Endothelial cell of hepatic sinusoid (primary cell): ENCODE measurements around the gene KRTAP16-1.
"Not testable (repeated sequence)": the region's sequence is repeated elsewhere in the genome, so short reads cannot be mapped to it uniquely, and the experiment has no call there.

ENCODE experiments used
- in situ Hi-C: cut with HindIII; loops from 2 replicates; pipeline ENCODE4 v1.10.0; 2017; ENCODE audit warnings: low sequenced_read_pairs

KRTAP16-1 gene, protein sequence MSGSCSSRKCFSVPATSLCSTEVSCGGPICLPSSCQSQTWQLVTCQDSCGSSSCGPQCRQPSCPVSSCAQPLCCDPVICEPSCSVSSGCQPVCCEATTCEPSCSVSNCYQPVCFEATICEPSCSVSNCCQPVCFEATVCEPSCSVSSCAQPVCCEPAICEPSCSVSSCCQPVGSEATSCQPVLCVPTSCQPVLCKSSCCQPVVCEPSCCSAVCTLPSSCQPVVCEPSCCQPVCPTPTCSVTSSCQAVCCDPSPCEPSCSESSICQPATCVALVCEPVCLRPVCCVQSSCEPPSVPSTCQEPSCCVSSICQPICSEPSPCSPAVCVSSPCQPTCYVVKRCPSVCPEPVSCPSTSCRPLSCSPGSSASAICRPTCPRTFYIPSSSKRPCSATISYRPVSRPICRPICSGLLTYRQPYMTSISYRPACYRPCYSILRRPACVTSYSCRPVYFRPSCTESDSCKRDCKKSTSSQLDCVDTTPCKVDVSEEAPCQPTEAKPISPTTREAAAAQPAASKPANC

DNA sequence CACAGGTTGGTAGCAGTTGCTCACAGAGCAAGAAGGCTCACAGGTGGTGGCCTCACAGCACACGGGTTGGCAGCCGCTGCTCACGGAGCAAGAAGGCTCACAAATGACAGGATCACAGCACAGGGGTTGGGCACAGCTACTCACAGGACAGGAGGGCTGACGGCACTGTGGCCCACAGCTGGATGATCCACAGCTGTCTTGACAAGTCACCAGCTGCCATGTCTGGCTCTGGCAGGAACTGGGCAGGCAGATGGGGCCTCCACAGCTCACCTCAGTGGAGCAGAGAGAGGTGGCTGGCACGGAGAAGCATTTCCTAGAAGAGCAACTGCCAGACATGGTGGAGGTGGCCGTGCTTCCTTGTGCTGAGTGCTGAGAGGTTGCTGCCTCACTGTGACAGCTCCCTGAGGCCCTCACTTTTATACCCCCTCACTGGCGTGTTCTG is at the start of gene KRTAP16-1:
Gene KRTAP16-1, minus strand, starts transcription at position 392 of the 442 bp plus-strand sequence. Its CDS starts 56 bp downstream, at position 336.
- in situ Hi-C loops, result no loop called here

DNA sequence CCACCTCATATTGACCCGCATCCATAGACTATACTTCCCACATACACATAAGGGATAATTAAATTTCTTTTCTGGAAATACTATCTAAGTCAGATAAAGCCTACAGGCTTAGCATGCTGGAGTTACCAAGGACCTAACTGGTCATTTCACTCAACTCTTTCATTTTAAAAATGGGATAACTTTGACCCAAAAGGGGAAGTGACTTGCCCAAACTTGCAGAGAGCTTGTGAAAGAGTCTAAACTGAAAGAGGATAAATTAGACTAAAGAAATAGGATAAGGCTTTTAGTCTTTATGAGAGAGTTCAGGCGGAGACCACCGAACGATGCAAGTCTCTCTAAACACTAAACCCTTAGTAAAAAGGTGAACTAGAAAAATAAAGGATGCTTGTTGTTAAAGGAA is 45.4 kb upstream of the KRTAP16-1 start:
- in situ Hi-C loops, result no loop called here

DNA sequence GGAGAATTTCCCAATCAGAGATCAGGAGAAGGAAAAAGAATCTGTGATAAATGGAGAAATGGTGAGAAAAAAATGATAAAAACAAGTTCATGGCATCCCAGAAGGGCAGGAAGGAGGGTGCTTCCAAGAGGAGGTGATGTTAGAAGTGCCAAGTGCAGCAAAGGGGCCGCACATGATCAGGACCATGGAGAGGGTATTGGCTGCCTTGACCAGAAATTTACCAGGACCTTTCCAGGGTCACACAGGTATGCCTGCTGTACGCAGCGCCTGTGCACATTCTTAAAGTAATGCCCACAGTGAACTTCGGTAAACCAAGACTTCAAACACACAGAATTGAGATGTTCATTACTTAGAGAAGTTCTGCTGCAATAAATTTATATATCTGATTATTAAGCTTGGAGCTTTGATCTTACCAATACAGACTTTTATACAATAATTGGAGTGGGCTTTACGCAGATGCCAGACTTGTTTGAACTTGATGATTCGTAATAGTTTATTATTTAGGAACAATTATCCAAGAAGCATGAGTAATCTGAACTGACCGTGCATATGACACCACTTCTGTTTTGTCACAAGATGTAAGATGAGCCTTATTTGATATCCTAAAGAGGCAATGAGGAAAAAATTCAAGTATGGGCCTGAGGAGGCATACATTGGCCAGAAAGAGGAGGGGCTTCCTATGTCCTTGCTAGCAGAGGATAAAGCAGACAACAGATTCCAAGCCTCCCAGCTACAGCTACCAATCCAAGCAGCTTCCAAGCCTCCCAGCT is 43.7 kb upstream of the KRTAP16-1 start:
- in situ Hi-C loops, result no loop called here

GRCh38 chr17:41351177-41351576 is 42.1 kb upstream of the KRTAP16-1 start:
- in situ Hi-C loops, result no loop called here

DNA sequence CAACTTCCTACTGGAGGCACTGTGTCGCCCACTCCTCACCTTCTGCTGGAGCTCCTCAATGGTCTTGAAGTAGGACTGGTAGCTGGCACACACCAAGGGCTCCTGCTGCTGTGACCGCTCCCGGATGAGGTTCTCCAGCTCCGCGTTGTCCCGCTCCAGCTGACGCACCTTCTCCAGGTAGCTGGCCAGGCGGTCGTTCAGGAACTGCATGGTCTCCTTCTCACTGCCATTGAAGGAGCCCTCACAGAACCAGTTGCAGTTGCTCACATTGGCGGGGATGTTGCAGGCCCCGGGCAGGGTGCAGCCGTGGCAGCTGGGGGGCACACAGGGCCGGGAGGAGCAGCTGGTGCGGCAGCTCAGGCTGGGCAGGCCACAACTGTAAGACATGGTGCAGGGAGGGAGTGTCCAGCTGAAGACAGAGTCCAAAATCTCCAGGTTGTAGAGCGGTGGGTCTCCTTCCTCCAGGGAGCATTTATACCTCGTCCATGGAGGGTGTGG is 41.3 kb upstream of the KRTAP16-1 start, which contains the start of gene KRT33A:
Gene KRT33A, minus strand, starts transcription at position 448 of the 498 bp plus-strand sequence. Its CDS starts 61 bp downstream, at position 387.
- in situ Hi-C loops, result not testable (repeated sequence)

DNA sequence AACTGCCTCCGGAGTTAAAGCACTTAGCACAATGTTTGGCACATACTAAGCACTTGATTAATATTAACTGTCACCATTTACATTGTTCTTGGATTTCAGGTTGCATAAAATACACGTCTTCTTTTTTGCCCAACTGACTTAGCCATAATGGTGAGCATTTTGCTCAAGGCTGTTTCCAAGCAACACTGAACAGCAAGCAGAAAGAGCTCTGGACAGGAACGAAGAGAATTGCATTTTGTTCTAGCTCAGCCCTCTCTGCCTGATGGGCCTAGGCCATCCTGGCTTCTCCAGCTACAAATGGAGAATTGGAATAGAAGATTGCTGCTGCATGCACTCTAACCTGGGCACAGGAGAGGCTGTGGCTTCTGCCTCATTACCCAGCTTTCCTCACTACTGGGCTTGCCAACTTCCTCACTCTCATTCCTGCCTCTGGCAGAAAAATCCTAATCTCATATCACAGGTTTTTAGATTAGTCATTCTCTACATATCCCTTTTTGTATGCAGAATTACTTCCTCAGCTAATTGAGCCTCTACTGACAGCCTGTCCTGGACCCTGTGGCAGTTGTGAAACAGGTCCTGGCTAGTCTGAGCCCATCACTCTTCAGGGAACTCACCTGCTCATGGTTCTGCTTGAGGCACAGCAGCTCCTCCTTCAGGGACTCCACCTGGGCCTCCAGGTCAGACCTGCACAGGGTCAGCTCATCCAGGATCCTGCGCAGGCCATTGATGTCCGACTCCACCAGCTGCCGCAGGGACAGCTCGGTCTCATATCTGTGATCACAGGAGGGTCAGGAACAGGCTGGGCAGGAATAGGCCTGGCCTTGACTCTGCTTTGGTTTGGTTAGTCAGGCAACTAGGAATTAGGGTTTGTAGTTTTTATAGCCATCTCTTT is 39.0 kb upstream of the KRTAP16-1 start:
- in situ Hi-C loops, result no loop called here

DNA sequence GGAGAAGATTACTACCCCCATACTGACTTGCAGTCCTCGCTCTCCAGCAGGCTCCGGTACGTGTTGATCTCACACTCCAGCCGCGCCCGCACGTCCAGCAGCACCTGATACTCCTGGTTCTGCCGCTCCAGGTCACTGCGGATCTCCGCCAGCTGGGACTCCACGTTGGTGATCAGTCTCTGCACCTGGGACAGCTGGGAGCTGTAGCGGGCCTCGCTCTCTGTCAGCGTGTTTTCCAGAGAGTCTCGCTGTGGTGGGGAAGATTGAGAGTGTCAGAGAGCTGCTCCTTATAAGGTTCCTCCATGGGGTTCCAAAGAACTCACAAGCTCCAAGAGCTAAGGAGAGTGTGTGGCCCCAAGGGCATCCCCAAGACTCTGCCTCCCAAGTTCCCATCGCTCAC is 37.3 kb upstream of the KRTAP16-1 start:
- in situ Hi-C loops, result not testable (repeated sequence)

DNA sequence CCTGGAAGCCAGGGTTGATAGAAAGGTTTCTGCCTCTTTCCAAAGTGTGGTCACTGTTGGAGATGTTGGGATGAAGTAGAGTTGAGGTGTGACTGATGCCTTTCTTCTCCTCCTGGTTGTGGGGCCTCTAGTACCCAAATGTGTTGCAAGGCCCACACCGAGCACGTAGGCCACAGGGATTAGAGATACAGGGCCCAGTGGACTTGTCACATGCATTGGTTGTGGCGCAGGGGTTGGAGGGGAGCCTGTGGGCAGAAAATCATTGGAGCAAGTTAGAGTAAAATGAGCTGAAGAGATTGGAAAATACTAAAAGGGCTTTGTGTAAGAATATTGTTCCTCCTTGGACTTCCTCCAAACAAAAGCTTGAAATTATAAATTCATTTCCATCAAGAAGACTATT is 36.9 kb upstream of the KRTAP16-1 start:
- in situ Hi-C loops, result no loop called here

DNA sequence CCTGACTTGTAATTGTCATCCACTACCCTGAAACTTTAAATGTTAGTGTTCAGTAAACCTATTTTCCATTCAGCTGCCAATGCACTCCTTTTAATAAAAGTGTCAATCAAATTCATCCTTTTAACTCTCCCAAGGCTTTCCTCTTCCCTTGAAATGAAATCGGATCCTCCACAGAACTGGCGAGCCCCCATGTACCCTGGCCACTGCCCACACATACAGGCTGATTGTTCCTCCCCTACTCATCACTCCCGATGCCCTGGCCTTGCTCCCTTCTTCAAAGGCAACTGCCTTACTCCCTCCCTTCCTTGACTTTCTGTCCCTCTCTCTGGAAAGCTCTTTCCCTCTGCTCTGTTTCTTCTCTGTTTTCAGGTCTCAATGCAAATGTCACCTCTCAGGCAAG is 33.9 kb upstream of the KRTAP16-1 start:
- in situ Hi-C loops, result no loop called here

GRCh38 chr17:41340934-41341861 is 32.1 kb upstream of the KRTAP16-1 start:
- in situ Hi-C loops, result no loop called here

DNA sequence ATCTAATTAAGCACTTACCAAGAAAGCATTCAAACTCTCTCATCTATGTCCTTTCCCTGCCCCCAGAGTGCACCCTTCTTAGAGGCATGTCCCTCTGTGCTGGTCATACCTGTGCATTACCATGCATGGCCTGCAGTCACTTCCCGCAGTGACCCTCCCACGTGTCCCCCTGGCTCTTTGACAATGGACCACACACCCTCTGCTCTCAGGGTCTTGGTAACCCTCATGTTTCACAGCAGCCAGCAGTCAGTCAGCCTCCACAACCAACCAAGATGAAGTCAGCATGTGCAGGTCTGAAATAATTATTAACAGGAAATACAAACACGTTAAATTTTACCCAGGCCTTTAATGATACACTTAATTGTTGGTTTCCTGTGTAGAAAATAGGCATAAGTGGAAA is 31.4 kb upstream of the KRTAP16-1 start:
- in situ Hi-C loops, result no loop called here

DNA sequence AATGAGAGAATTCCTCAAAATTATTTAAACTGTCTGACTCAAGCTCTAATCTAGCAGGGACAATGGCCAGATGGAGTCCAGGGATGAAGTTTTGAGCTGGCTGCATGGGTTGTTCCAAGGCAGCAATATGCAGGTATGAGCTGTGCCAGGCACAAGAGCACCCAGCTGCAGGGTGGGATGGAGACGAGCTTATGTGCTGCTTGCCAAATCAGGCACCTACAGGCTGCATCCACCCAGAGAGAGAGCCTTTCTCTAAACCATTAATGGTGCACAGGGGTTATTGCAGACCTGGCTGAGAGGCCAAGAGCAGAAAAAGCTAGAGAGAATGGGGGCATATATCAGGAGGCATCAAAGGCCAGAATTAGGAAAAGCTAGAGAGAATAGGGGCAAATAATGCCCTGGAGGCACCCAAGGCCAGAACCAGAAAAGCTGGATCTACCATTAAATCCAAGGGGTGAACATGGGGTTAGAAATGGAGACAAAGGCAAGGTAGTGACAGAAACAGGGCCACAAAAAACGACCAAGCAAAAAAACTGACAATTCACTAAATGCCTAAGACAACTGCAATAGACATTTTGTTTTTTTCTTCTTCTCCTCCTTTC is 30.6 kb upstream of the KRTAP16-1 start:
- in situ Hi-C loops, result no loop called here

DNA sequence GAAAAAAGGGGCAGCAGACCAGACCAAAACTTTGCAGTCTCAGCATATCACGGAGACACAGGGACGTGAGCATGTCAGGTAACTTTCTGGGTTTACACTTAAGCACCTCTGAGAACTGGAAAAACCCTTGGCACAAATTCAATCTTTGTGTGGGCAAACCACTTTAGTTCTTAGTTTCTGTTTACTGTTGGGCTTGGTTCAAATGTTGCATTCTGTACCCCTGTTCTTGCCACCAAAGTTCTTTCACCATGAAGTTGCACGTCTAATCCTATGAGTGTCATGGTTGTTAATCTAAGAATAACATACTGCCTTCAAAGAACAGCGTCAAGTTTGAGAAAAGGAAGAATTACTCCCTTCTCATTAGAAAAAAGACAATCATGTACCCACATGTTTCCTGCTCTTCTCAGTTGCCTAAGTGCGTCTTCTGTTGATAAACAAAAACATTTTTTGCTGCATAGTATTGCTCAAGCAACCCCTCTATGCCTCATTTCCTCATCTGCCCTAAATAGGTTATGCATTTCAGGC is 29.9 kb upstream of the KRTAP16-1 start:
- in situ Hi-C loops, result no loop called here

DNA sequence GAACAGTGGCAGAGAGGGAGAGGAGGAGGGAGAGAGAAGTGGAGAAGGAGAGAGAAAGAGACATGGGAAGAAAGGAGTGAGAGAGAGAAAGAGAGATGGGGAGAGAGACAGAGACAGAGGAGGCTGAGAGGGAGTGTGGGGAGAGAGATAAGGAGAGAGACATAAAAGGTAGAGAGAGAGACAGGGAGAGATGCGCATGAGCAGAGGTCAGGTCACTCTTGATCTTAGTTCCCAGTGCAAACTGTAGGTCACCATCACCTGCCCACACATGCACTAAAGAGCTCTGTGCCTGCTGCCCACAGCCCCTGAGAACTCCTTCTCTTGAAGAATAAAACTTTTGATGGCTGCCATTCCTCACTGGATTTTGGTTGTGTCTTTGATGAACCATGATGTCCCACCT is 26.6 kb upstream of the KRTAP16-1 start:
- in situ Hi-C loops, result no loop called here

DNA sequence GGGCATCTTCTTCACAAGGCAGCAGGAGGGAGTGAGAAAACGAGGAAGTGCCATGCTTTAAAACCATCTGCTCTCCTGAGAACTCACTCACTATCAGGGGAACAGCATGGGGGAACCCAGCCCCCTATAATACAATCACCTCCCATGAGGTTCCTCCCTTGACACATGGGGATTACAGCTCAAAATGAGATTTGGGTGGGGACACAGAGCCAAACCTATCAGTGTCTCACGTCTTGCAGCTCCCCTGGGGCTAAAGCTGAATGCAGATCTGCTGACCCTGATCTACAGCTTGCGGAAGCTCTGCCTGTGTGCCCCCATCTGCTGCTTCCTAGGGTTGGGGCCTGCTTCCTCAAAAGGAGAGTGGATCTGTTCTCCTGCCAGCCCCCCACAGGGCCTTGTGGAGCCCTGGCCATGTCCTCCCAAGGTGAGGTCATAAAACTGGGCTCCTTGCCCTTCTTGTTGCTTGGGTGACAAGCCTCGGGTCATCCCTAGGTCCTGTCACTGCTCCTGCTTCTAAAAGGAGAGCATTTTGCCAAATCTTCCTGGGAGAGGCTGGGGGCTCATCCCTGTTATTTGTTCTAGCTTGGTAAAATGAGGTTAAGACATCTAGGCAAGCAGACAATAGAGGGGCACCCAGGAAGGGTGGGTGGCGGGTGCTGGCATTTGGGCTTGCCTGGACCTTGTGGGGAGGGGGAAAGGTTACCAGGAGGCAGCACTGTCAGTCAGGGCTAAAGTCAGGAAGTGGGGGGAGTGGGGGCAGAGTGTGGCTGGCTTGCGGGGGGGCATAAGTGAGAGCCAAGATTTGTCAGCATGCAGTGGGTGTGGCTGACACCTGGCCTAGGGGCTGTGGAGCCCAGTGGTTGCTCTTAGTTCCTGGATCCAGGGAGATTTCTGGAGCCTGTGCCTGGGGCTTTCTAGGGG is 25.5 kb upstream of the KRTAP16-1 start:
- in situ Hi-C loops, result no loop called here

GRCh38 chr17:41333836-41334235 is 24.7 kb upstream of the KRTAP16-1 start:
- in situ Hi-C loops, result no loop called here

GRCh38 chr17:41333098-41333497 is 24.0 kb upstream of the KRTAP16-1 start:
- in situ Hi-C loops, result no loop called here

DNA sequence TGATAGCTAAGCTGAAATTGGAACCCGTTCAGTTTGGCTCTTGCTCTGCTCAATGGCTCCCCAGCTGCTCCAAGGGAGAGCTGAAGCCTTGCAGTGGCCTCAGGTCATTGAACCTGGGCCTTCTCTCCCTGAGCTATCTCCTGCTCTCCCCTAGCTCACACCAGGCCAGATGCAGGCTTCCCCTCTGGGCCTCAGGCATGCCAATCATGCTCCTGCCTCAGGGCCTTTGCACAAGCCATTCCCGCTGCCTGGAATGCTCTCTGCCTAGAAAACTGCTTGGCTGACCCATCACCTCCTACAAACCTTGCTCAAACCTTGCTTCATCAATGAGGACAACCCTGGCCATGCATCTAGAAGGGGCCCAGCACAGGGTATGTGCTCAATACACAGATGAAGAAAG is 23.1 kb upstream of the KRTAP16-1 start:
- in situ Hi-C loops, result no loop called here
